HepG2 (cell line): Measurements from ENCODE around the gene MST1. TPM values are rescaled to one million over a fixed set of nuclear protein-coding genes. Genes with fewer than 3 reads are reported as not detected.

Source experiments
- ERF ChIP-seq: IDR thresholded peaks from 2 replicates; pipeline ENCODE4 v1.6.1; 2018; ENCODE audit warnings: missing biosample characterization, missing genetic modification reagents
- EZH2 ChIP-seq: conservative IDR thresholded peaks from 2 replicates; pipeline ENCODE4 v1.6.1; 2012; ENCODE audit warnings: mild to moderate bottlenecking, low read depth, low read length, moderate library complexity
- GMEB1 ChIP-seq: sonication (generic); formaldehyde crosslinking; IDR thresholded peaks from 2 replicates; pipeline ENCODE4 v1.5.1; 2020; ENCODE audit warnings: missing genetic modification reagents, mild to moderate bottlenecking, borderline replicate concordance
- MXI1 ChIP-seq: IDR thresholded peaks from 3 replicates; pipeline ENCODE4 v1.6.1; 2012; ENCODE audit warnings: low read depth, low read length, inconsistent platforms, borderline replicate concordance
- NAIF1 ChIP-seq: sonication (generic); formaldehyde crosslinking; IDR thresholded peaks from 2 replicates; pipeline ENCODE4 v1.5.0; 2020; ENCODE audit warnings: mild to moderate bottlenecking, missing genetic modification reagents, borderline replicate concordance
- NR2F1 ChIP-seq, 2 experiments: fragments of 450-650 bp in 1 of 2; formaldehyde crosslinking in 1 of 2; IDR thresholded peaks; 2 replicates each; pipeline versions ENCODE4 v1.5.0 to v1.6.1; 2016 to 2020; ENCODE audit warnings: mild to moderate bottlenecking in 1 of 2, missing compliant biosample characterization in 1 of 2, missing genetic modification reagents in 1 of 2, moderate library complexity in 1 of 2
- SP1 ChIP-seq, 2 experiments: fragments of 450-650 bp in 1 of 2; sonication (generic) in 1 of 2; formaldehyde crosslinking in 1 of 2; IDR thresholded peaks; 2 replicates each; pipeline versions ENCODE4 v1.4.0 to v1.6.1; 2016 to 2020; ENCODE audit warnings: missing genetic modification reagents in 1 of 2
- TAF15 ChIP-seq: fragments of 200-400 bp; formaldehyde crosslinking; IDR thresholded peaks from one replicate; pipeline ENCODE4 v1.6.1; 2018; ENCODE audit warnings: mild to moderate bottlenecking, low read depth, low read length; ENCODE audit not compliant: poor library complexity, severe bottlenecking
- TEAD2 ChIP-seq: sonication (generic); formaldehyde crosslinking; IDR thresholded peaks from 2 replicates; pipeline ENCODE4 v1.9.0; 2021; ENCODE audit warnings: missing genetic modification reagents
- THYN1 ChIP-seq: sonication (generic); formaldehyde crosslinking; IDR thresholded peaks from 2 replicates; pipeline ENCODE4 v1.8.1; 2023; ENCODE audit warnings: low read depth, mild to moderate bottlenecking, moderate library complexity, missing genetic modification reagents, borderline replicate concordance
- ZBTB39 ChIP-seq: sonication (generic); formaldehyde crosslinking; IDR thresholded peaks from 2 replicates; pipeline ENCODE4 v1.5.0; 2020; ENCODE audit warnings: missing genetic modification reagents
- ZBTB42 ChIP-seq: sonication (generic); formaldehyde crosslinking; IDR thresholded peaks from 2 replicates; pipeline ENCODE4 v1.5.0; 2020; ENCODE audit warnings: mild to moderate bottlenecking, missing genetic modification reagents
- ZKSCAN1 ChIP-seq: fragments of 150-350 bp; IDR thresholded peaks from 2 replicates; pipeline ENCODE4 v1.6.1; 2014; ENCODE audit warnings: low read length
- ZMYM4 ChIP-seq: sonication (generic); formaldehyde crosslinking; IDR thresholded peaks from 2 replicates; pipeline ENCODE4 v1.8.1; 2023; ENCODE audit warnings: mild to moderate bottlenecking, missing genetic modification reagents
- ZNF160 ChIP-seq: sonication (generic); formaldehyde crosslinking; IDR thresholded peaks from 2 replicates; pipeline ENCODE4 v1.8.0; 2022; ENCODE audit warnings: mild to moderate bottlenecking, inconsistent platforms, missing genetic modification reagents
- ZNF333 ChIP-seq: sonication (generic); formaldehyde crosslinking; IDR thresholded peaks from 2 replicates; pipeline ENCODE4 v1.4.0; 2020; ENCODE audit warnings: mild to moderate bottlenecking, missing genetic modification reagents, borderline replicate concordance
- ZNF350 ChIP-seq: sonication (generic); formaldehyde crosslinking; IDR thresholded peaks from 2 replicates; pipeline ENCODE4 v1.4.0; 2020; ENCODE audit warnings: mild to moderate bottlenecking, low read depth, missing genetic modification reagents, borderline replicate concordance
- ZNF646 ChIP-seq: sonication (generic); formaldehyde crosslinking; IDR thresholded peaks from 2 replicates; pipeline ENCODE4 v1.9.0; 2021; ENCODE audit warnings: mild to moderate bottlenecking, missing genetic modification reagents
- polyA plus RNA-seq, 8 experiments: library from polyadenylated mRNA; depleted of rRNA in 3 of 8; stranded (reverse) in 7 of 8; unstranded in 1 of 8; fragments of >200 nt; fragmentation: Illumina TruSeq in 4 of 8; extraction: Trizol in 4 of 8; gene quantifications; 2 replicates each; pipeline versions ENCODE4 v1.2.1 to v1.2.3, GENCODE V29; 2011 to 2016; ENCODE audit warnings: low read depth in 4 of 8, missing spikeins in 1 of 8, mixed read lengths in 1 of 8; ENCODE audit not compliant: insufficient read depth in 1 of 8
- total RNA-seq, 5 experiments: library from RNA; depleted of rRNA; stranded (reverse); fragments of >200 nt; fragmentation: Illumina TruSeq; extraction: Trizol; gene quantifications; 2 replicates each; pipeline ENCODE4 v1.2.3, GENCODE V29; 2016; ENCODE audit warnings: low read depth in 1 of 5

Gene MST1
- total and polyA plus RNA-seq, 2 of the 13 experiments (the other 11 are each of a cell fraction or from before 2014, with no cell fraction given): 189 to 452 TPM

GRCh38 chr3:49671291-49672288 is 17.7 kb downstream of the MST1 start (continued):
- TF ChIP-seq ZNF646 (CRISPR knock-in tag) (peak; percentile 66; the same call in 1 of the 2 replicates), ZNF350 (CRISPR knock-in tag) (peak; percentile 49; the same call in 1 of the 2 replicates), ZNF160 (CRISPR knock-in tag) (no peak), THYN1 (CRISPR knock-in tag) (no peak), ZMYM4 (CRISPR knock-in tag) (peak; percentile 34), NAIF1 (CRISPR knock-in tag) (no peak), ERF (CRISPR knock-in tag) (peak; percentile 60; the same call in 1 of the 2 replicates), NR2F1 (CRISPR knock-in tag; IDR thresholded peaks at IDR 0.05) (peak; percentile 31 to 46; a peak in 2 of 4 replicates), GMEB1 (CRISPR knock-in tag) (no peak), SP1 (IDR thresholded peaks at IDR 0.05) (no peak), SP1 (CRISPR knock-in tag; IDR thresholded peaks at IDR 0.05) (no peak), MXI1 (peak; percentile 9; the same call in 1 of the 3 replicates), EZH2 (no peak), ZNF333 (CRISPR knock-in tag) (no peak), TAF15 (no peak), ZBTB39 (CRISPR knock-in tag) (no peak), TEAD2 (no peak), ZBTB42 (no peak), ZKSCAN1 (no peak)
